NCI-H748 treated with DMSO at 0.1 percent for 48 hours (cell line): ENCODE results near the gene NLGN3.

Source experiments
- DNase-seq: peaks from one replicate; lab custom pipeline; 2025; lab: John Stamatoyannopoulos, UW

Gene NLGN3

GRCh38 chrX:71144651-71145050 lies at the start of gene NLGN3:
Gene NLGN3, plus strand, starts transcription at chrX:71144841. Its CDS starts 2,909 bp downstream, at chrX:71147750.
- no peak for DNase-seq

- no peak for DNase-seq
Observed at GRCh38 chrX:71095033-71095432, 49.6 kb upstream of the NLGN3 start.

- DNase-seq = peak; percentile 61
Observed at GRCh38 chrX:71095555-71095980, 49.1 kb upstream of the NLGN3 start, which contains the start of gene FOXO4. Gene FOXO4, plus strand, starts transcription at chrX:71095851. Its CDS starts 678 bp downstream, at chrX:71096529.

GRCh38 chrX:71095981-71096759 lies 48.5 kb upstream of the NLGN3 start:
- DNase-seq = peak; percentile 27

- no peak for DNase-seq
Observed at GRCh38 chrX:71096760-71097032, 47.9 kb upstream of the NLGN3 start.

GRCh38 chrX:71098302-71098701 lies 46.3 kb upstream of the NLGN3 start:
- DNase-seq = no peak

GRCh38 chrX:71098951-71099506 lies 45.6 kb upstream of the NLGN3 start:
- DNase-seq = no peak

GRCh38 chrX:71099736-71100135 lies 44.9 kb upstream of the NLGN3 start:
- DNase-seq = no peak

GRCh38 chrX:71100581-71101505 lies 43.8 kb upstream of the NLGN3 start:
- DNase-seq = no peak

GRCh38 chrX:71102292-71102691 lies 42.3 kb upstream of the NLGN3 start:
- DNase-seq = no peak

GRCh38 chrX:71103110-71103983 lies 41.3 kb upstream of the NLGN3 start:
- DNase-seq = no peak

- DNase-seq = no peak
Observed at GRCh38 chrX:71105628-71106027, 39.0 kb upstream of the NLGN3 start.

- no peak for DNase-seq
Observed at GRCh38 chrX:71106427-71106826, 38.2 kb upstream of the NLGN3 start, which contains the start of gene CXorf65. Gene CXorf65, minus strand, starts transcription at chrX:71106740. Its CDS starts 184 bp downstream, at chrX:71106556.

GRCh38 chrX:71107245-71107644 lies 37.4 kb upstream of the NLGN3 start:
- DNase-seq = no peak

- no peak for DNase-seq
Observed at GRCh38 chrX:71107762-71108360, 36.8 kb upstream of the NLGN3 start.

GRCh38 chrX:71109051-71109450 lies 35.6 kb upstream of the NLGN3 start:
- no peak for DNase-seq

- DNase-seq = no peak
Observed at GRCh38 chrX:71111141-71111843, 33.3 kb upstream of the NLGN3 start, which contains the start of gene IL2RG. Gene IL2RG, minus strand, starts transcription at chrX:71111577. Its CDS starts 38 bp downstream, at chrX:71111539.

GRCh38 chrX:71111921-71112431 lies 32.7 kb upstream of the NLGN3 start:
- DNase-seq = no peak

- no peak for DNase-seq
Observed at GRCh38 chrX:71117358-71117757, 27.3 kb upstream of the NLGN3 start.
